CD4-positive, alpha-beta T cell treated with Interleukin-21 for 1 hour (primary cell): ENCODE results near the gene LANCL2.

ENCODE experiments used
- DNase-seq: peaks from one replicate; pipeline ENCODE4 v3.0.0-alpha.2; 2020

Gene LANCL2

DNA sequence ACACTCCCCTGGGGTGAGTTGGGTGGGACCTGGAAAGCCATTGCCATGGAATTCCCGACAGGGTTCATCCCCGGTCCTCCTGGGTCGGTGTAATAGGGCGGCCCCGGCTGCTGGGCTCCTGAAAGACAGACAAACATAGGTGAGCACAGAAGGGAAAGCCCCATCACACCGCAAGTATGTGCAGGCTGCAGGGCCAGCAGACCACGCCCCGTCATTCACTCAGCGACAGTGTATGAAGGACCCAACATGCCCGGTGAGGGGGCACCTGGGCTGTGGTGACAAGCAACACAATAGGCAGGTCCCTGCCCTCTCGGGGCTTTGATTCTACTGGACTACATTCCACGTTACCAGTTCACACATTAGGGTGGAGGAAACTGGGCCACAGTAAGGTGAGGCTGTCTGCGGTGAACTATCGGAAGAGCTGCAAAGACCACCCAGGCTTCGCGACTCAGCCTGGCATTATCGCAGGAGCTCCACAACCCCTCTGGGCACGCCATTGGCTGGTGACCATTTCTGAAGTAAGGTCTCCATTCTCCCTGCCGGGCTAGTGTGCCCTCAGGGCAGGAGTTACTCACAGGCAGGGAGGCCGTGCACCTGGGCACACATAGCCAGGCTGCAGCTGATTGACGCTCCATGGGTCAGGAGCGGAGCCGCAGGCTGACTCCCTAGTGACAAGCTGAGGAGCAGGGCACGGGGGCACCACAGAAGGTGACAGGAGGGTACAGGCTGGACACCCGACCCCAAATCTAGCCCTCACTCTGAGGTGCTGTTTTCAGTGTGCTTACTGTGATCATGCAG is 108.0 kb downstream of the LANCL2 start:
- DNase-seq = no peak

DNA sequence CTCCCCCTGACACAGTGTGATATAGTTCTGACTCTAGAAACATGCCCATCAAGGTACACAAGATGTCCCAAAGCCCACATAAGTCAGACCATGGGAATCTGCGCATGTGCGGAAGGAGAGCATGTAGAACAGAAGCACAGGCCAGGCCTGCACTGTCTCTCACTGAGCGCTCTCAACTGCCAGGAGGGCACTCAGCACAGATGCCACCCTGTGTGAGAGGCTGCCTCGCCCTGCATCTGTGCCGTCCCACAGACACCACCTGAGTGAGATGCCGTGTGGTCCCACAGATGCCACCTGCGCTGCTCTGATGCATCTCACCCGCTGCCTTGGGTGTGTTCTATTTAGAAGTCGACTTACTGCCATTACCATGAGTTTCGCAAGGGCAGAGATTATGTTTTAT is 108.8 kb downstream of the LANCL2 start:
- no peak for DNase-seq

DNA sequence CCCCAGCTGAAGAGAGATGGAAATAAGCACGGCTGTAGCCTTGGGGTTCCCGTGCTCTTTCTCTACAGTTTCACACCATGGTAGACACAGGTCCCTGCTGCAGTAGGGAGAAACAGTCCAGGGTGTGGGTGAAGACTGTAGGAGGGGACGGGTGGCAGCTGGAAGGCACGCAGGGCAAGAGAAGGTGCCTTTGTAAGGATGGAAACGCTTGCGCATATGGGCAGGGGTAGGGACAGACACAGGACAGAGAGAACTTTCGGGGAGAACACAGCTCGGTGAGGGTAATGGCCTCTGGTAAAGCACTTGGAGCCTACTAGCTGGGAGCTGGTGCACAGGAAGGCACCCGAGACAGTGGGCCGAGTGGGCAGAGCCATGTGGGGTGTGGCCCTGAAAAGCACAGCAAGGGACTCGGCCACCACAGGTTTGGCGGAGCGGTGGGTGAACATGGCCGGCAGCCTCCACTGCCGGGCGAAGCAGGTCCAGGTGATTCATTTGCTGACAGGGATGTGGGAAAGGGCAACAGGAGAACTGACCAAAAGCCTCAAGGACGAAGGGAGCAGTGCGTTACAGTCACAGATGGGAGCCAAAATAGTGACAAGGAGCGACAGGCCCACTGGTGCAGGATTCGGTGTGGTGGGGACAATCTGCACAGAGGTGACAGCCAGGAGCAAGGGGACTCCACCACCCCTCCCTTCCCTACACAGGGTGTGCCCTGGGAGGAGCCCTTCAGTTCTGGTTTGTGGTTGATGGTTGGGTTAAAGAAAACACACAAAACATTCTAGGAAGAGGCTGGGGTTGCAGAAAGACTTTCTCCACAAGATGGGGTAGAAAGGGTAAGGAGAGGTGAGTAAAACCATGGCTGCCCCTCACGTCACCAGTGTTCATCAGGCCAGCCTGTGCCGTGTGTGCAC is 110.1 kb downstream of the LANCL2 start:
- peak; percentile 49 for DNase-seq

DNA sequence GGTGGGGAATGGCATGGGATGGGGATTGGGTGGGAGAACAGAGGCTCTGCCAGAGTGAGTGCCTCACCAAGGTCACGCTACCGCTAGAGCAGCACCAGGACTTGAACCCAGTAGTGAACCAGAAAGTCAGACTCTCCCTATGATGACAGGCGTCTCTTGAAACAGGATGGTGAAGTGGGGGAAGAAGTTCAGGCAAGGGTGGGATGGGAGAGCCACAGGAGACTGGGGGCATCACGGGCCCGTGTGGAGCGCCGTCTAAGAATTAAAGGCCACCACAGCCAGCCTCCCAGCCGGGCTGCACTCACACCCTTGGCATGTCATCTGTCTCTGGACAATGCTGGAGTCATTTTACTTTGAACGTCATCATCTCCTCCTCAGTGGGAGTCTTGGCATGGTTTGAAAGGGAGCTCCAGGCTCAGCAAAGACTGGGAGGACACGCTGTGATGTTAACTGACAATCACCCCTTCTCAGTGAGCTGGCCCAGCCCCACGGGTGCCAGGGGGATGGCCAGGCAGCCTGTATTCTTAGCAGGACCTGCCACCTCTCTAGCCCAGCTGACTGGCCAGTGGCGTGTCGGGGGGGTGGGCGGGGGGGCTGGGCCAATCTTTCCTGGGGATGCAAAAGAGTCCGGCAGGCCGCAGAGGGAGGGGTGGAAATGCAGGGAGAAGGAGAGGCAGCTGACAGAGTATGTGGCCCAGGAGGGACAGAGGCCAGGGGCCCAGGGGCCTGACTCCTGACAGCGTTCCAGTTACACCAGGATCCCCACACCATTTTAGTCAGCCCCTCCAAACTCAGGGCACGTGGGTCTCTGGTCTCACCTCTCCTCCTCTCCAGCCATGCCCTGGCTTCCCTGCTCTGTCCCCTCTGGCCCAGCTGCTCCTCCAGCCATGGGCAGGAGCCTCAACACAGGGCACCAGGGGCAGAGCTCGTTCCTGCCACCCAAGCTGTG is 111.0 kb downstream of the LANCL2 start:
- DNase-seq = no peak

DNA sequence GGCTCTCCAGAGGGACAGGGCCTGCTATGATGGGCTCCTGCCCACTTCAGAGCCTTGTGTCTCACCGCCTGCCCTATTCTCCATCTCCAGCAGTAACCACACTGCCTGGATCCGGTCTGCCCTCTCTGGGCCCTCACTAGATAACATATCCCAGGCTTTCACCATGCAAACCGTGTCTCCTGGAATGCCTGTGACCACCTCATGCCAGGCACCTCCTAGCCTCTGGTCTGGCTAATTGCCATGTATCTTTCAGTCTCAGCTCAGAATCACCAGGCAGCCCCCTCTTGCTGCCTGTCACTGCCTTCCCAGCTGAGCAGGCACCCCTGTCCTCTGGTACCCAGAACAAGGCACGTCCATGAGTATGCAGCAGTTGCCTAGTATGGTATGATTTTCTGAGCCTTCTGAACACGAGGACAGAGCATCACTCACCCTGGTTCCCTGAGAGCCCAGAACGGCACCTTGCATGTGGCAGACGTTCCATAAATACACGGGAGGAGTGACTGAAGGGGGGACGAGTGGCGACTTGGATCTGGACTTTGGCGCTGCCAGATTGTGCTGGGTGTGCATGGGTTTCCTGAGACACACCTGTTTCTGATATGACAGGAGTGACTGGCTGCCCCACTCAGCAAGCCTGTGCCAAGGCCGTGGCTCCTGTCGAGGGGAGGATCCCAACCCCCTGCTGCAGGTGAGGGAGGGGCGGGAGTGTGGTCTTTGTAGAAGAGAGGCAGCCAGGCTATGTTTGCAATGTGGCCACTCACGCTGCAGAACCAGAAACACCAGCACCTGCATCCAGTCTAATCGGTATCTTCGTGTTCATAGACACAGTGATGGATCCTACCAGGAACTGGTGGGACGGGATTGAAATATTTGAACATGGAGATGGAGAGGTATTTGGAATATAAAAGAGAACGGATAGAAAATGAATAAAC is 112.0 kb downstream of the LANCL2 start:
- no peak for DNase-seq

DNA sequence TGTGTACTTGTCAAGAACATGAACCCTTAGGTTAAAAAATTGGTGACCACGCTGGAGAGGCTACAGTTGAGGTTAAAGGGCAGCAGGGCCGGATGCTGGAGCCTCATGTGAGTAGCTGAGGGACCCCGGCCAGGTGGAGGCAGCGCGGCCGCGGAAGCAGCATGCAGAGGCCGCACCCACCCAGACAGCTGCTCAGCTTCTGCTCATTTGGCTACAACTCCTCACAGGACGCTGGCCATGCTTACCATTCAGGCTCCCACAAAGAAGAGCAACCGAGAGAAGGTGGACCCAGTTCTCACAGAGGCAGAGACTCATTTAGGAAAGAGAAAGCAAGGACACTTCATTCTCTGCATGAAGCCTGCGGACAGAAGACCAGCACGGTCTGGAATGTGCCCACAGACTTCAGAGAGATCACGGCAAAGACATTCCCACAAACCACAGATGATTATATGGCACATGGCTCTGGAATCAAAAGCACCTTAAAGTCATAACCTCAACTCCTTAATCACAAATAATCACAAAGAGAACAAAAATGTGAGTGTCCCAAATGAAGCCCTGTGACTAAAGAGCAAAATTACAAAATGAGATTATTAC is 112.7 kb downstream of the LANCL2 start:
- DNase-seq = no peak

DNA sequence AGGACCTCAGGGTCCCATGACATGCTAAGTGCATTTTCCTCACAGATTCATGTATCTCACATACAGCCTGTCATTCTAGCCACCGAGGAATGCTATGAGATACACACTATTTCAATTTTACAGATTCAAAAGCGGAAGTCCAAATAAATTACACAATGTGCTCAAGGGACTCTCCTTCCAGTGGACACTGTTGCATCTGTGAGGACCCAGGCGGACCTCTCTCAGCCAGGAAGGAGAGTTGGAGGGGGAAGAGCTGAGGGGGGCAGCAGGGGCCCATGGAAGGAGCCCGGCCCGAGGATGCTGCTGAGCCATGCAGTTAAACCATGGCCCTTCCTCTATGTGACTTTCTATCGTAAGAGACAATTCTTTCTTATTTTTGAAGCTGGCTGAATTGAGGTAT is 113.6 kb downstream of the LANCL2 start:
- DNase-seq = no peak

DNA sequence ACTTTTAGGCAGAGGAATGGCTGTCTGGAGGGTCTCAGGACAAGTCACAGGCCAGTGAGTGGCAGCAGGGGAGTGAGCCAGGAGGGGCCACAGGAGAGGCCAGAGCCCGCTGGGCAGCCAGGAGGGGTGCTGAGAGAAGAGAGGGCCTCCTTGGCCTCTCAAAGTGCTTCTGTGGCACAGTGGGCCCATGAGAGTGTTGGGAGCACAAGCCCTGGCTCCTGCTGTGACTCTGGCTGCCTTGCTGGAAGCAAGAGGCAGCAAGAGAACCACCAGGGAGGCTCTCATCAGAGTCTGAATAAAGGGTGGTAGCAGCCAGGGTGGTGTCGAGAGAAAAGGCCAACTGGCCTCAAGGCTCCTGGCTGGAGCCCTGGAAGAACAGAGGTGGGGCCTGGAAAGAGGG is 116.0 kb downstream of the LANCL2 start:
- DNase-seq = no peak

DNA sequence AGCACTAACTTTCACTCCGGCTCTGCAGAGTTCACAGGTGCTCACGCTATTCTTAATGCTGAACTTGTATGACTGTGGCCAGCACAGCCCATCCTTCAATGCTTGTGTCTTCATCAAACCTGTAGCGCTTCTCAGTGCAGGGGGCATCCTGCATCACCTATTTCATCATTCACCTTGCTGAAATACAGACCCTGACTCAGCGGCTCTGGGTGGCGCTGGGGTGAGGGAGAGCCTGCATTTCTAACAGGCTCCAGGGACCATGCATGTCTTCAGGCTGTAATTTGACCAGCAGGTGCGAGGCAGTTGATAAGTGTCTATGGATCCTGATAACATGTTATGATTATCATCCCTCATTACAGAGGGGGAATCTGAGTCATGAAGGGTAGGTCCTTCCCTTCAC is 117.9 kb downstream of the LANCL2 start:
- no peak for DNase-seq
